ENCODE measurements around the gene NTMT1. TPM values are rescaled to one million over a fixed set of nuclear protein-coding genes. Genes with fewer than 3 reads are reported as not detected.
A peak's percentile ranks its signal among the peaks of the same experiment; 100 is the strongest.
"Not testable (repeated sequence)": the region's sequence is repeated elsewhere in the genome, so short reads cannot be mapped to it uniquely, and the experiment has no call there.

The NTMT1 gene
- total and polyA plus RNA-seq, 2 donors, result 23.9 to 33.2 TPM

- no peak for DNase-seq (ENCODE audit: low read depth in 6 of 9, low spot score in 9 of 9)
- no peaks in the 10 kb centered on the region for H3K27me3 ChIP-seq (ENCODE audit: control insufficient read depth in 2 of 2, insufficient read depth in 1 of 2, low read length in 1 of 2)
- peaks cover 35 to 57% of the 10 kb centered on the region in 2 donors for H3K36me3 ChIP-seq (ENCODE audit: control insufficient read depth in 2 of 2, insufficient read depth in 2 of 2, low read length in 1 of 2)
- H3K27ac ChIP-seq (ENCODE audit: low read depth in 1 of 2, low read length in 1 of 2), result no peak overlapping the region
- 96% methylated on average over 8 of the region's 8 CpGs for WGBS
- H3K4me1 ChIP-seq (ENCODE audit: control insufficient read depth in 2 of 2, insufficient read depth in 2 of 2, low read length in 2 of 2), result peaks cover 19 to 35% of the 10 kb centered on the region in 2 donors
- no peak overlapping the region for H3K4me3 ChIP-seq (ENCODE audit: low read length in 2 of 2)
- H3K9me3 ChIP-seq (ENCODE audit: control insufficient read depth in 2 of 2, insufficient read depth in 1 of 2, low read length in 1 of 2), result no peaks in the 10 kb centered on the region
These were observed 3.4 kb downstream of the NTMT1 start for GRCh38 chr9:129629251-129629820.

- 96% methylated on average over 21 of the region's 21 CpGs for WGBS
- DNase-seq (ENCODE audit: low read depth in 6 of 9, low spot score in 9 of 9), result no peak
- Histone ChIP-seq H3K27ac (ENCODE audit: low read depth in 1 of 2, low read length in 1 of 2) (no peak overlapping the region), H3K27me3 (ENCODE audit: control insufficient read depth in 2 of 2, insufficient read depth in 1 of 2, low read length in 1 of 2) (no peaks in the 10 kb centered on the region), H3K4me3 (ENCODE audit: low read length in 2 of 2) (no peak overlapping the region), H3K9me3 (ENCODE audit: control insufficient read depth in 2 of 2, insufficient read depth in 1 of 2, low read length in 1 of 2) (no peaks in the 10 kb centered on the region), H3K4me1 (ENCODE audit: control insufficient read depth in 2 of 2, insufficient read depth in 2 of 2, low read length in 2 of 2) (peaks cover 8 to 19% of the 10 kb centered on the region in 2 donors), H3K36me3 (ENCODE audit: control insufficient read depth in 2 of 2, insufficient read depth in 2 of 2, low read length in 1 of 2) (peaks cover 51 to 73% of the 10 kb centered on the region in 2 donors)
These were observed 5.2 kb downstream of the NTMT1 start for GRCh38 chr9:129630967-129631673.

GRCh38 chr9:129631674-129632129 is 5.7 kb downstream of the NTMT1 start:
- no peak overlapping the region for H3K27ac ChIP-seq (ENCODE audit: low read depth in 1 of 2, low read length in 1 of 2)
- 93% methylated on average over 19 of the region's 19 CpGs for WGBS

GRCh38 chr9:129632460-129632859 is 6.5 kb downstream of the NTMT1 start:
- Histone ChIP-seq H3K9me3 (ENCODE audit: control insufficient read depth in 2 of 2, insufficient read depth in 1 of 2, low read length in 1 of 2) (no peaks in the 10 kb centered on the region), H3K36me3 (ENCODE audit: control insufficient read depth in 2 of 2, insufficient read depth in 2 of 2, low read length in 1 of 2) (peaks cover 63 to 82% of the 10 kb centered on the region in 2 donors), H3K4me1 (ENCODE audit: control insufficient read depth in 2 of 2, insufficient read depth in 2 of 2, low read length in 2 of 2) (peaks cover 0 to 10% of the 10 kb centered on the region in 2 donors), H3K27me3 (ENCODE audit: control insufficient read depth in 2 of 2, insufficient read depth in 1 of 2, low read length in 1 of 2) (no peaks in the 10 kb centered on the region), H3K4me3 (ENCODE audit: low read length in 2 of 2) (no peak overlapping the region), H3K27ac (ENCODE audit: low read depth in 1 of 2, low read length in 1 of 2) (no peak overlapping the region)
- no peak for DNase-seq (ENCODE audit: low read depth in 6 of 9, low spot score in 9 of 9)
- WGBS, result 95% methylated on average over 13 of the region's 13 CpGs

More at GRCh38 chr9:129631674-129632129, 5.7 kb downstream of the NTMT1 start:
- Histone ChIP-seq H3K27me3 (ENCODE audit: control insufficient read depth in 2 of 2, insufficient read depth in 1 of 2, low read length in 1 of 2) (no peaks in the 10 kb centered on the region), H3K9me3 (ENCODE audit: control insufficient read depth in 2 of 2, insufficient read depth in 1 of 2, low read length in 1 of 2) (no peaks in the 10 kb centered on the region), H3K36me3 (ENCODE audit: control insufficient read depth in 2 of 2, insufficient read depth in 2 of 2, low read length in 1 of 2) (peaks cover 56 to 76% of the 10 kb centered on the region in 2 donors), H3K4me1 (ENCODE audit: control insufficient read depth in 2 of 2, insufficient read depth in 2 of 2, low read length in 2 of 2) (peaks cover 7 to 14% of the 10 kb centered on the region in 2 donors), H3K4me3 (ENCODE audit: low read length in 2 of 2) (no peak overlapping the region)
- DNase-seq (ENCODE audit: low read depth in 6 of 9, low spot score in 9 of 9), result no peak

- Histone ChIP-seq H3K4me3 (ENCODE audit: low read length in 2 of 2) (no peak overlapping the region), H3K27ac (ENCODE audit: low read depth in 1 of 2, low read length in 1 of 2) (no peak overlapping the region), H3K4me1 (ENCODE audit: control insufficient read depth in 2 of 2, insufficient read depth in 2 of 2, low read length in 2 of 2) (peaks cover 0 to 3% of the 10 kb centered on the region in 2 donors), H3K27me3 (ENCODE audit: control insufficient read depth in 2 of 2, insufficient read depth in 1 of 2, low read length in 1 of 2) (no peaks in the 10 kb centered on the region), H3K9me3 (ENCODE audit: control insufficient read depth in 2 of 2, insufficient read depth in 1 of 2, low read length in 1 of 2) (no peaks in the 10 kb centered on the region), H3K36me3 (ENCODE audit: control insufficient read depth in 2 of 2, insufficient read depth in 2 of 2, low read length in 1 of 2) (peaks cover 71 to 82% of the 10 kb centered on the region in 2 donors)
- no peak for DNase-seq (ENCODE audit: low read depth in 6 of 9, low spot score in 9 of 9)
- 98% methylated on average over 4 of the region's 4 CpGs for WGBS
These were observed 7.2 kb downstream of the NTMT1 start for GRCh38 chr9:129633207-129633606.

- H3K27ac ChIP-seq (ENCODE audit: low read depth in 1 of 2, low read length in 1 of 2), result no peak overlapping the region
- peaks cover 0 to 3% of the 10 kb centered on the region in 2 donors for H3K4me1 ChIP-seq (ENCODE audit: control insufficient read depth in 2 of 2, insufficient read depth in 2 of 2, low read length in 2 of 2)
- H3K4me3 ChIP-seq (ENCODE audit: low read length in 2 of 2), result no peak overlapping the region
- 89% methylated on average over 13 of the region's 13 CpGs for WGBS
- no peak for DNase-seq (ENCODE audit: low read depth in 6 of 9, low spot score in 9 of 9)
- H3K36me3 ChIP-seq (ENCODE audit: control insufficient read depth in 2 of 2, insufficient read depth in 2 of 2, low read length in 1 of 2), result peaks cover 73 to 85% of the 10 kb centered on the region in 2 donors
- no peaks in the 10 kb centered on the region for H3K9me3 ChIP-seq (ENCODE audit: control insufficient read depth in 2 of 2, insufficient read depth in 1 of 2, low read length in 1 of 2)
- no peaks in the 10 kb centered on the region for H3K27me3 ChIP-seq (ENCODE audit: control insufficient read depth in 2 of 2, insufficient read depth in 1 of 2, low read length in 1 of 2)
These were observed 7.9 kb downstream of the NTMT1 start for GRCh38 chr9:129633848-129634247.

GRCh38 chr9:129635099-129636065 is 9.4 kb downstream of the NTMT1 start:
- Histone ChIP-seq H3K4me3 (ENCODE audit: low read length in 2 of 2) (no peak overlapping the region), H3K27ac (ENCODE audit: low read depth in 1 of 2, low read length in 1 of 2) (peak overlapping the region in 1 of 2 donors; percentile 15), H3K27me3 (ENCODE audit: control insufficient read depth in 2 of 2, insufficient read depth in 1 of 2, low read length in 1 of 2) (no peaks in the 10 kb centered on the region), H3K36me3 (ENCODE audit: control insufficient read depth in 2 of 2, insufficient read depth in 2 of 2, low read length in 1 of 2) (peaks cover 82 to 83% of the 10 kb centered on the region in 2 donors), H3K9me3 (ENCODE audit: control insufficient read depth in 2 of 2, insufficient read depth in 1 of 2, low read length in 1 of 2) (no peaks in the 10 kb centered on the region), H3K4me1 (ENCODE audit: control insufficient read depth in 2 of 2, insufficient read depth in 2 of 2, low read length in 2 of 2) (peaks cover 1 to 8% of the 10 kb centered on the region in 2 donors)
- DNase-seq (ENCODE audit: low read depth in 6 of 9, low spot score in 9 of 9), result no peak
- WGBS, result 98% methylated on average over 34 of the region's 34 CpGs

GRCh38 chr9:129636343-129636742 is 10.4 kb downstream of the NTMT1 start:
- peaks cover 75 to 77% of the 10 kb centered on the region in 2 donors for H3K36me3 ChIP-seq (ENCODE audit: control insufficient read depth in 2 of 2, insufficient read depth in 2 of 2, low read length in 1 of 2)
- DNase-seq (ENCODE audit: low read depth in 6 of 9, low spot score in 9 of 9); H3K9me3 ChIP-seq (ENCODE audit: control insufficient read depth in 2 of 2, insufficient read depth in 1 of 2, low read length in 1 of 2); H3K4me3 ChIP-seq (ENCODE audit: low read length in 2 of 2); H3K27ac ChIP-seq (ENCODE audit: low read depth in 1 of 2, low read length in 1 of 2); H3K27me3 ChIP-seq (ENCODE audit: control insufficient read depth in 2 of 2, insufficient read depth in 1 of 2, low read length in 1 of 2): not testable (repeated sequence)
- H3K4me1 ChIP-seq (ENCODE audit: control insufficient read depth in 2 of 2, insufficient read depth in 2 of 2, low read length in 2 of 2), result peaks cover 11 to 17% of the 10 kb centered on the region in 2 donors
- 98% methylated on average over 10 of the region's 10 CpGs for WGBS
